H1 (cell line): ENCODE data around the gene SLC15A4. TPM values are rescaled to one million over a fixed set of nuclear protein-coding genes. Genes with fewer than 3 reads are reported as not detected.

Experiments used
- CTCF ChIA-PET: fragments of 300-600 bp; sonication (Branson Sonifier 250); formaldehyde crosslinking; loops from one replicate; lab custom pipeline; 2021; ENCODE audit not compliant: partially characterized antibody; lab: Charles Lee
- POLR2A ChIA-PET: fragments of 300-600 bp; sonication (Branson Sonifier 250); formaldehyde crosslinking; loops from one replicate; lab custom pipeline; 2021; ENCODE audit warnings: inconsistent platforms; ENCODE audit not compliant: partially characterized antibody; lab: Charles Lee
- DNase-seq, 2 experiments: peaks; one replicate each; pipeline versions ENCODE4 v3.0.0 to v3.0.0-alpha.2; 2010 to 2022; ENCODE audit warnings: low spot score in 2 of 2, low read depth in 1 of 2, mixed read lengths in 1 of 2
- FAIRE-seq: peaks from 2 replicates; lab custom pipeline; 2011; peaks lifted over from hg19 to GRCh38; lab: Jason Lieb, UNC
- H2AFZ ChIP-seq: 2 replicates; pipeline ENCODE4 v1.8.1; 2012; ENCODE audit warnings: low read length, inconsistent platforms
- H2AK5ac ChIP-seq: 2 replicates; pipeline ENCODE4 v1.6.1; 2013; ENCODE audit warnings: low read depth, low read length
- H2BK120ac ChIP-seq: replicated peaks from 2 replicates; pipeline ENCODE3; 2013; ENCODE audit warnings: low read depth, low read length, inconsistent platforms
- H2BK12ac ChIP-seq: 2 replicates; pipeline ENCODE4 v1.6.1; 2013; ENCODE audit warnings: low read depth, low read length
- H2BK15ac ChIP-seq: 2 replicates; pipeline ENCODE4 v1.6.1; 2013; ENCODE audit warnings: low read length
- H2BK20ac ChIP-seq: 2 replicates; pipeline ENCODE4 v1.6.1; 2013; ENCODE audit warnings: low read length
- H2BK5ac ChIP-seq: 2 replicates; pipeline ENCODE4 v1.6.1; 2013; ENCODE audit warnings: low read depth, low read length
- H3K14ac ChIP-seq: 2 replicates; pipeline ENCODE4 v1.6.1; 2013; ENCODE audit warnings: inconsistent platforms; ENCODE audit not compliant: insufficient read length
- H3K18ac ChIP-seq: 2 replicates; pipeline ENCODE4 v1.6.1; 2013; ENCODE audit warnings: low read length; ENCODE audit errors: extremely low read depth
- H3K23ac ChIP-seq: 2 replicates; pipeline ENCODE4 v1.6.1; 2013; ENCODE audit warnings: inconsistent platforms; ENCODE audit not compliant: insufficient read length
- H3K23me2 ChIP-seq: 2 replicates; pipeline ENCODE4 v1.6.1; 2013; ENCODE audit warnings: low read depth, low read length
- H3K27ac ChIP-seq: 2 replicates; pipeline ENCODE4 v1.6.1; 2011; ENCODE audit warnings: low read depth, low read length, inconsistent platforms
- H3K27me3 ChIP-seq, 4 experiments: replicated peaks in 1 of 4; 1 replicate in 1 of 4; 2 replicates in 3 of 4; pipeline versions ENCODE4 v1.6.1 to v1.8.1; 2011 to 2013; ENCODE audit warnings: low read length in 3 of 4, mild to moderate bottlenecking in 3 of 4, inconsistent platforms in 2 of 4, mixed read lengths in 2 of 4, moderate library complexity in 1 of 4; ENCODE audit not compliant: control insufficient read depth in 3 of 4, insufficient read depth in 3 of 4; ENCODE audit errors: extremely low read depth in 1 of 4
- H3K36me3 ChIP-seq, 4 experiments: 2 replicates each; pipeline versions ENCODE4 v1.6.1 to v1.8.1; 2011 to 2013; ENCODE audit warnings: mild to moderate bottlenecking in 4 of 4, low read length in 3 of 4, moderate library complexity in 2 of 4, control low read depth in 1 of 4, inconsistent platforms in 1 of 4; ENCODE audit not compliant: insufficient read depth in 4 of 4, control insufficient read depth in 2 of 4
- H3K4ac ChIP-seq: replicated peaks from 2 replicates; pipeline ENCODE3; 2013; ENCODE audit warnings: low read length, low read depth, mixed read lengths, inconsistent platforms; ENCODE audit not compliant: insufficient read length
- H3K4me1 ChIP-seq, 4 experiments: replicated peaks in 1 of 4; 1 replicate in 1 of 4; 2 replicates in 3 of 4; pipeline versions ENCODE4 v1.6.1 to v1.8.1; 2011 to 2013; ENCODE audit warnings: low read length in 3 of 4, inconsistent platforms in 2 of 4, mixed read lengths in 1 of 4; ENCODE audit not compliant: insufficient read depth in 4 of 4, control insufficient read depth in 3 of 4
- H3K4me2 ChIP-seq, 2 experiments: 2 replicates each; pipeline versions ENCODE4 v1.6.1 to v1.8.1; 2011 to 2013; ENCODE audit warnings: low read depth in 2 of 2, low read length in 2 of 2, control low read depth in 1 of 2, inconsistent platforms in 1 of 2, mild to moderate bottlenecking in 1 of 2; ENCODE audit not compliant: insufficient read depth in 1 of 2
- H3K4me3 ChIP-seq, 4 experiments: fragments of 200-600, 300-600 bp in 1 of 4; sonication (generic), shearing (Covaris generic), sonication (Bioruptor Twin) in 1 of 4; 2 replicates each; pipeline versions ENCODE4 v1.5.1 to v1.8.1; 2011 to 2016; ENCODE audit warnings: low read length in 4 of 4, low read depth in 3 of 4, control low read depth in 2 of 4, inconsistent platforms in 2 of 4, mild to moderate bottlenecking in 2 of 4, mixed read lengths in 1 of 4, moderate library complexity in 1 of 4; ENCODE audit not compliant: insufficient read depth in 2 of 4; ENCODE audit errors: extremely low read depth in 1 of 4
- H3K56ac ChIP-seq: replicated peaks from 2 replicates; pipeline ENCODE3; 2013; ENCODE audit warnings: low read depth, mild to moderate bottlenecking, mixed read lengths, low read length, inconsistent platforms; ENCODE audit not compliant: insufficient read length
- H3K79me1 ChIP-seq: 2 replicates; pipeline ENCODE4 v1.6.1; 2013; ENCODE audit warnings: low read depth, low read length, control low read depth
- H3K79me2 ChIP-seq, 2 experiments: 2 replicates each; pipeline versions ENCODE4 v1.6.1 to v1.8.1; 2012 to 2013; ENCODE audit warnings: low read length in 2 of 2, mild to moderate bottlenecking in 2 of 2, inconsistent platforms in 1 of 2; ENCODE audit not compliant: insufficient read depth in 2 of 2, control insufficient read depth in 1 of 2
- H3K9ac ChIP-seq, 4 experiments: replicated peaks in 1 of 4; 1 replicate in 1 of 4; 2 replicates in 3 of 4; pipeline versions ENCODE4 v1.6.1 to v1.8.1; 2011 to 2013; ENCODE audit warnings: low read depth in 3 of 4, low read length in 3 of 4, control low read depth in 2 of 4, mild to moderate bottlenecking in 2 of 4, moderate library complexity in 2 of 4, inconsistent platforms in 1 of 4; ENCODE audit errors: extremely low read depth in 1 of 4
- H3K9me3 ChIP-seq, 2 experiments: 2 replicates each; pipeline versions ENCODE4 v1.6.1 to v1.8.1; 2012 to 2013; ENCODE audit warnings: mild to moderate bottlenecking in 2 of 2, moderate library complexity in 2 of 2, control low read depth in 1 of 2, inconsistent platforms in 1 of 2, low read depth in 1 of 2, low read length in 1 of 2, mixed read lengths in 1 of 2; ENCODE audit not compliant: insufficient read depth in 2 of 2
- H4K20me1 ChIP-seq, 2 experiments: replicated peaks in 1 of 2; 2 replicates each; pipeline versions ENCODE3 to v1.8.1; 2011 to 2013; ENCODE audit warnings: inconsistent platforms in 2 of 2, low read length in 2 of 2, mild to moderate bottlenecking in 1 of 2; ENCODE audit not compliant: insufficient read depth in 2 of 2, control insufficient read depth in 1 of 2
- H4K5ac ChIP-seq: 2 replicates; pipeline ENCODE4 v1.6.1; 2013; ENCODE audit warnings: low read length, low read depth, mixed read lengths, inconsistent platforms; ENCODE audit not compliant: insufficient read length
- H4K8ac ChIP-seq: 2 replicates; pipeline ENCODE4 v1.8.0; 2013; ENCODE audit warnings: mild to moderate bottlenecking, moderate library complexity, low read length, inconsistent platforms; ENCODE audit not compliant: insufficient read depth; ENCODE audit errors: extremely low read depth
- H4K91ac ChIP-seq: replicated peaks from 2 replicates; pipeline ENCODE3; 2013; ENCODE audit warnings: low read length, mixed read lengths, inconsistent platforms; ENCODE audit not compliant: insufficient read length
- CHD1 ChIP-seq: IDR thresholded peaks from 2 replicates; pipeline ENCODE4 v1.6.1; 2012; ENCODE audit warnings: low read depth, low read length, improper control_type of control experiment
- CHD2 ChIP-seq: IDR thresholded peaks from 2 replicates; pipeline ENCODE4 v1.6.1; 2012; ENCODE audit warnings: low read length, improper control_type of control experiment
- RAD21 ChIP-seq, 2 experiments: IDR thresholded peaks in 1 of 2; conservative IDR thresholded peaks in 1 of 2; 2 replicates each; pipeline ENCODE4 v1.6.1; 2011; ENCODE audit warnings: low read depth in 2 of 2, low read length in 2 of 2, improper control_type of control experiment in 1 of 2, inconsistent platforms in 1 of 2, mild to moderate bottlenecking in 1 of 2, moderate library complexity in 1 of 2
- RNF2 ChIP-seq: fragments of 200-900, 300-1000 bp; sonication (generic); IDR thresholded peaks from 2 replicates; pipeline ENCODE4 v1.7.1; 2016; ENCODE audit warnings: borderline replicate concordance, low read depth, mild to moderate bottlenecking, antibody characterized with exemption, low read length; ENCODE audit not compliant: poor library complexity, severe bottlenecking; ENCODE audit errors: missing control alignments
- SP2 ChIP-seq: IDR thresholded peaks from 2 replicates; pipeline ENCODE4 v1.6.1; 2012; ENCODE audit warnings: mild to moderate bottlenecking, low read length, inconsistent platforms
- WGBS, 2 experiments: shearing (Covaris generic) in 1 of 2; methylation state at CpG; one replicate each; pipeline versions ENCODE4 v1.1.6 to v1.1.7; 2013 to 2015; ENCODE audit warnings: low lambda C conversion rate in 2 of 2, mixed read lengths in 2 of 2, inconsistent platforms in 1 of 2, low coverage in 1 of 2, missing lambda C conversion rate in 1 of 2; ENCODE audit not compliant: insufficient replicate concordance in 2 of 2, insufficient coverage in 1 of 2, insufficient read length in 1 of 2; ENCODE audit errors: extremely low coverage in 1 of 2, missing lambda C conversion rate in 1 of 2; 5-methylcytosine and 5-hydroxymethylcytosine counted together
- polyA plus RNA-seq, 7 experiments: library from polyadenylated mRNA; depleted of rRNA in 3 of 7; stranded (reverse) in 5 of 7; unstranded in 2 of 7; fragments of >200 nt in 5 of 7; fragments of 200-250 nt in 2 of 7; gene quantifications; 1 replicate in 5 of 7; 2 replicates in 1 of 7; 4 replicates in 1 of 7; pipeline versions ENCODE4 v1.2.1 to v1.2.3, GENCODE V29; 2011 to 2013; ENCODE audit warnings: missing spikeins in 2 of 7, mixed read lengths in 2 of 7
- total RNA-seq: library from RNA; stranded (reverse); fragmentation: NEBNext Ultra II Directional; extraction: Animal tissue kit (Norgen Biotek cat#: 25700); gene quantifications from 2 replicates; pipeline ENCODE4 v1.2.1, GENCODE V29; 2021
- TF ChIP-seq, protein P1 (sequence below): IDR thresholded peaks from 2 replicates; pipeline ENCODE4 v1.6.1; 2011; ENCODE audit warnings: low read depth, mild to moderate bottlenecking, low read length; ENCODE audit not compliant: insufficient read depth

SLC15A4 gene
- total and polyA plus RNA-seq, 2 of the 8 experiments (the other 6 are each of a cell fraction or from before 2014, with no cell fraction given), result 22.7 to 26.6 TPM

DNA sequence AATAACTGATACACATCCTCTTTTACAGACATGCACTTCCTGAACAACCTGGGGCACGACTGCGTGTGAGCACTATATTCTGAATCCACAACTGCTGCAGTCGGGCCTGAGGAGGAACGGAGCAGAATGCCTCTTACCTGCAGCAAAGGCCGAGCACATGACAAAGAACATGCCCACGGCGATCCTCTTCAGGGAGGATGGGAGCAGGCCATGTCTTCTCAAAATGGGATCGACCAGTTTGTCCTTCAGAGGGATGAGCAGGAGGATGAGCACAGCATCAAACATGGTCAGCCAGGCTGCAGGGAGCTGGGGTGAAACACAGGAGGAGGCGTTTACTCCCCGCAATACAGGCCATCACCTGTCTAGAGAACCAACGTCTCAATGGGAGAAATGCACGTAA is 15.1 kb downstream of the SLC15A4 start:
- H2BK120ac ChIP-seq, result no peak overlapping the region
- no peaks in the 10 kb centered on the region for H3K23me2 ChIP-seq
- no peaks in the 10 kb centered on the region for H3K27me3 ChIP-seq
- no peaks in the 10 kb centered on the region for H3K9me3 ChIP-seq
- H3K14ac ChIP-seq, result no peak overlapping the region
- ChIA-PET POLR2A (no interaction called here), CTCF (no interaction called here)
- H3K23ac ChIP-seq, result no peak overlapping the region
- peaks cover 0 to 59% of the 10 kb centered on the region in 2 experiments; a peak in 2 of 4 replicates for H3K79me2 ChIP-seq
- no peak overlapping the region for H2BK5ac ChIP-seq
- H4K20me1 ChIP-seq, result peaks cover 15 to 22% of the 10 kb centered on the region in 2 experiments
- no peak overlapping the region for H2AK5ac ChIP-seq
- no peak overlapping the region for H4K91ac ChIP-seq
- H4K5ac ChIP-seq, result no peak overlapping the region
- FAIRE-seq, result no peak
- no peak overlapping the region for H4K8ac ChIP-seq
- no peak overlapping the region for H2BK20ac ChIP-seq
- no peak overlapping the region for H3K18ac ChIP-seq
- H3K4me3 ChIP-seq, result no peak overlapping the region
- H2BK12ac ChIP-seq, result no peak overlapping the region
- H3K4ac ChIP-seq, result no peak overlapping the region
- WGBS, 2 experiments, result 91% methylated on average over 12 of the region's 12 CpGs; no CpG with 5 or more reads in 1 of the 2 experiments
- no peak for DNase-seq
- H2AFZ ChIP-seq, result no peak overlapping the region
- H3K27ac ChIP-seq, result no peak overlapping the region
- no peak overlapping the region for H3K56ac ChIP-seq
- peaks cover 10% of the 10 kb centered on the region for H3K79me1 ChIP-seq
- peaks cover 7 to 40% (median 13%) of the 10 kb centered on the region in 4 experiments; a peak in 6 of 8 replicates for H3K36me3 ChIP-seq
- H3K4me2 ChIP-seq, result no peak overlapping the region
- H3K4me1 ChIP-seq, result peaks cover 0 to 4% (median 1%) of the 10 kb centered on the region in 4 experiments; a peak in 2 of 7 replicates
- H2BK15ac ChIP-seq, result no peak overlapping the region
- no peak overlapping the region for H3K9ac ChIP-seq
- no peak for TF ChIP-seq CHD2
- TF ChIP-seq SP2, result no peak
- TF ChIP-seq CHD1, result no peak
- TF ChIP-seq RNF2, result no peak
- TF ChIP-seq, protein P1, sequence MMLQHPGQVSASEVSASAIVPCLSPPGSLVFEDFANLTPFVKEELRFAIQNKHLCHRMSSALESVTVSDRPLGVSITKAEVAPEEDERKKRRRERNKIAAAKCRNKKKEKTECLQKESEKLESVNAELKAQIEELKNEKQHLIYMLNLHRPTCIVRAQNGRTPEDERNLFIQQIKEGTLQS, result no peak
- no peak for TF ChIP-seq RAD21 (IDR thresholded peaks at IDR 0.05 in 1 of 2, conservative IDR thresholded peaks at IDR 0.05 in 1 of 2; ENCODE audit: low read depth in 2 of 2, low read length in 2 of 2)
